ENCODE data around the gene NTN4. TPM values are rescaled to one million over a fixed set of nuclear protein-coding genes. Genes with fewer than 3 reads are reported as not detected.
"Not testable (repeated sequence)": the region's sequence is repeated elsewhere in the genome, so short reads cannot be mapped to it uniquely, and the experiment has no call there.

Gene NTN4
- 5.5 TPM for total RNA-seq

- peak; percentile 65 for ATAC-seq
These were observed at the start of gene NTN4 for GRCh38 chr12:95790033-95790916. Gene NTN4, minus strand, starts transcription at chr12:95790764. Its CDS starts 455 bp downstream, at chr12:95790309.

DNA sequence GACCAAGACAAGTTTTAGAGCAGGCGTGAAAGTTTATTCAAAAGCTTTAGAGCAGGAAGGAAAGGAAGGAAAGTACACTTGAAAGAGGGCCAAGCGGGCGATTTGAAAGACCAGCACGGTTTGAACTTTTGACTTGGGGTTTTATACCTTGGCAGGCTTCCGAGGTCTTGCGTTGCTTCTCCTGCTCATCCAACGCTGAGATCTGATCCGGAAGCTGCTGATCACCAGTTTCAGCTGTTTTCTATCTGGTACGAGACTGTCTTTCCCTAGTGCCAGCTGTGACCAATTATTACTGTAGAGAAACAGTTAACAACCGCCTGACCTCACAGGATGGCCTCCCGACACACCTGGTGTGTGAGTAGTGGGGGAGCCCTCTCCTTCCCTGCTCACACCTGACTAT, 47.6 kb upstream of the NTN4 start:
- peak; percentile 35 for ATAC-seq

- no peak for ATAC-seq
These were observed 46.9 kb upstream of the NTN4 start for GRCh38 chr12:95837240-95838038.

GRCh38 chr12:95836630-95837239, 46.2 kb upstream of the NTN4 start:
- no peak for ATAC-seq

- peak; percentile 95 for ATAC-seq
These were observed 45.6 kb upstream of the NTN4 start for GRCh38 chr12:95836185-95836609.

DNA sequence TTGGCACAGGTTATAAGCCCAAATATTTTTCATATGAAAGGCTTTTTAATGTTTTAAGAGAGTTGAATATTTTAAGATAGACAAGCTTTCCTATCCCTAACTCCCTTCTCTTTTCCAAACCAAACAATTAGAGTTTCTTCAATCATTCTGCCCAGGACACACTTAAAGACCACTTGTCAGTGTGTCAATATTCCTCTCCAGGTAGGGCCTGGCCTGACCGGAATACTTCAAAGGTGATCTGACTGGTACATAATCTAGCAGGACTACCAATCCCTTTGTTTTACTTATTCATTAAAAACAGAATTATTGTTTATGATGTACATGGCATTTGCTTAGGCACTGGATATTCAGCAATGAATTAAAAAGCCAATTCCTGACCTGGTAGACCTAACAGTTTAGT, 44.0 kb upstream of the NTN4 start:
- ATAC-seq = no peak

DNA sequence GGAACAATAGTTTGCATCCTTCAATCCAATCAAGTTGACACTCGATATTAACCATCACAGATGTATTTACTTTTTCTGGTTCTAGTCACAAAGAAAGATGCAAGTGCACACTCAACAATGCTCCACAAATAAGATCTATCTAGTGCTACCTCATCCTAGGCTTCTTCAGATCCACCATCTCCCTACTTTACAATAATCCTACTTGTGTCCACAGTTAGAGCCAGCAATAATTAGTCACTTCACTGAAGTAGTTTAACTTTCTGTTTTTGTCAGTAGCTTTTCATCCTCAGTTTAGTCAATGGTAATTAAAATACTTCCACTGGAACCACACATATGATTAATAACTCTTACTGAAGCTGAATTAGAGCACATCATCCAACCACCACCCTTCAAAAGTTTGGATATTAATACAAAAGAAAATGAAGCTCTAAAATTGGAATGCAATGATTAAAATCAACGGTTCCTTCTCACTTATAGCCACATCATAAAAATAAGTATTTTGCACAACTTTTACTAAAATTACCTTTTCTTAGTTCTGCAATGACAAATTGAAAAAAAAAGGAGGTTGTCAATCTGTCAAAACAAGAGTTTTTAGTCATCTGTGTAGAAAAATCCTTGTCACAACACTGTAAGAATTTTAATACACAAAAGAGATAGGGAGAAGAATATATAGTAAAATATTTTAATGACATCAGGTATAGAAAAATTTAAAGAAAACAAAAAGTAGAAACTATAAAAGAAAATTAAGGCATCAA, 39.9 kb upstream of the NTN4 start:
- no peak for ATAC-seq

- no peak for ATAC-seq
These were observed 38.8 kb upstream of the NTN4 start for GRCh38 chr12:95829395-95829794.

- ATAC-seq = peak; percentile 45
These were observed 29.6 kb upstream of the NTN4 start for GRCh38 chr12:95820096-95820703.

GRCh38 chr12:95815632-95816212, 25.2 kb upstream of the NTN4 start:
- no peak for ATAC-seq

GRCh38 chr12:95812155-95812554, 21.6 kb upstream of the NTN4 start:
- ATAC-seq = not testable (repeated sequence)

DNA sequence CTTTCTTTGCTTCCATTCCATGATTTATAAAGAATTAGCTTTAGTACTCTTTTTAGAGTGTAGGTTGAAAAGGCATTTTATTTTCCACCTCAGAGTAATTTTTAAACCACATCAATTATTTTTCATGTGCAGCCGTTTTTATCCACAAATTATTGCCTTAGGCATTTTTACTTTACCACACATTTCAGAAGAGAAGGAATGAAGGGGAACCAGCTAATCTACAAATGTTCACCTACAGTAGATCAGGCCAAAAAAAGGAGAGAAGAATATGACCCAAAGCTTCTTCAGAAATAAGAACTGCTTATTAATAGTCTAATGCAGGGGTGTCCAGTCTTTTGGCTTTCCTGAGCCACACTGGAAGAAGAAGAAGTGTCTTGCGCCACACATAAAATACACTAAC, 19.8 kb upstream of the NTN4 start:
- ATAC-seq = no peak

DNA sequence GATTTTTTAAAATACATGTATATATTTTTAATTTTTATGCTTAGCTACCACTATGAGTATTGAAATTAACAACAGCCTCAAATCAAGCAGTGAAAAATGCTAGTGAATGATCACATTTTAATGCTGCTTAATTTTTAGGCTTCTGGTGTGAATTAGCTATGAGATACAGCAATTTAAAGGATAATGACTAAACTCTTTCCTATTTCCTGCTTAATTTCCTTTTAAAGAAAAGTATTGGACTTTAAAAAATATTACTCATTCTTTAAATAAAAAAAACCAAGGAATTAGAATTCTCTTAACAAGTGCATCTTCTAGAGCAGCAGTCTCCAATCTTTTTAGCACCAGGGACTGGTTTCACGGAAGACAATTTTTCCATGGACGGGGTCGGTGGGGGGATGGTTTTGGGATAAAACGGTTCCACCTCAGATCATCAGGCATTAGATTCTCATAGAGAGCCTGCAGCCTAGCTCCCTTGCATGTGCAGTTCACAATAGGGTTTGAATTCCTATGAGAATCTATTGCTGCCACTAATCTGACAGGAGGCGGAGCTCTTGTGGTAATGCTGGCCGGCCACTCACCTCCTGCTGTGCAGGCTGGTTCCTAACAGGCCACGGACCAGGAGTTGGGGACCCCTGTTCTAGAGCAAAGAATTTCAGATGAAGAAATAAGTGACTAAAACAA, 18.6 kb upstream of the NTN4 start:
- no peak for ATAC-seq

GRCh38 chr12:95808146-95808545, 17.6 kb upstream of the NTN4 start:
- no peak for ATAC-seq

- ATAC-seq = peak; percentile 93
These were observed 15.5 kb upstream of the NTN4 start for GRCh38 chr12:95805864-95806671.

DNA sequence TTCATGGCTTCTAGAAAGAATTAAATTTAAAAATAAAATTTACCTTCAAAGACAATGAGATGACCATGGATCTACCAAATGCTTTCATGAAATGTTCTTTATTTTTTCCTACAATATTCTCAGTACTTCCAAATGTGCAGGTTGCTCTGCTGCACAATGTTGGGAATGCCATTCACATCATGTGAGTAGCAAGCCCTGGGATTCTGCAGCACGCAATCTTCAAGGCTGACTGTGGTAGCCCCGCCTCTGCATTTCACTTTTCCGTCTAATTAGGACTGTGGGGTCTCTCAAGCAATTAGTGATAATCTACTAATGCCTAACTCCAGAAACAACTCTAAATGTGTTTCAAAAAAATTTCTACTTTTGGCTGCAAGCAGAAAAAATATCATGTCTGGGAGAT, 13.7 kb upstream of the NTN4 start:
- no peak for ATAC-seq

GRCh38 chr12:95803817-95804216, 13.3 kb upstream of the NTN4 start:
- no peak for ATAC-seq

DNA sequence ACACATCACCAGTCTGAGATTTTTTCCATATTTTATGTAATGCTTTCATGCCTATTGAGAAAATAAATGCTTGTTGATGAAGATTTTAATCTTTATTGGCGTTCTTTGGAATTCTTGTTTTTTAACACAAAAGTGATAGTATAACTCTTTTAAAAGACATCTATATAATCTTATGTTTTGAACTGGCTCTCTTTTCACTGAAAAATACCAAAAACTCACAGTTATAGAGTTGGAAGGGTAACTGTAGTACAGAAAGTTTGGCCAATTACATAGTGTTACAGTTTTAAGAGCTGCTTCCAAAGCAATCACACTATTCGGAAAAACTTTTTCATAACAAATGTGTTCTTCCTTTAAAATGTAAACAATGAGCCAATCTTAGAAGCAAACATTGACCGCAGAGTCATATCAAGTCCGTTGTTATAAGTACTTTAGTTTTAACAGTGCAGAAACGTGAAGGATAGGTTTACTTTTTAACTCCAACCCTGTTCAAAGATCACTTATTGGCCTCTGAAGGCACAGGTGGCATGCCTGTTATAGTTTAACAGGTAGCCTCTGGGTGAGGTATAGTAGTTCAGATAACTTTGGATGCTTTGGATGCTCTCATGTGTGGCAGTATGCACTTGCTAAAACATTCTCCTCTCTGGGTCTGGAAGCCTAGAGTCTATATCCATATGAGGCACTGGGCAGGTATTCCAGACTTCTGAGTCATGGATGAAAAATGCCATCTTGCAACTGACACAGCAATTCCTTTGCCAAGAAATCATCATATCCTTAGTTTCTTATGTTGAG, 12.1 kb upstream of the NTN4 start:
- peak; percentile 72 for ATAC-seq

DNA sequence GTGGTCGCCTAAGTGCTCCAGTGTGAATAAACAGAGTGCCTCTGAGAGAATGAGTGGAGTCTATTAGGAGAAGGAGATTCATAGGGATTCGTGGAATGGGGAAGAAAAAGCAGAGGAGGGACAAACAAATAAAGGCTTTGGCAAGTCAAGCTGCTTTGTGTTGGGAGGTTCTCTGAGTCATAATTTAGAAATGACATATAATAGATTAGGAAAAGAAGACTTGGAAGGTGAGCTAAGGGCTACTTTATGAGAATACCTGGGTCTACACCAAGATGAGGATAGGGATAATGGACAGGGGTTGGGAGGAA, 6.4 kb upstream of the NTN4 start:
- peak; percentile 28 for ATAC-seq

Measured in esophagus mucosa (tissue), 1 donor.